Measurements from ENCODE around the gene MYH15. TPM values are rescaled to one million over a fixed set of nuclear protein-coding genes. Genes with fewer than 3 reads are reported as not detected.

MYH15 gene
- total and polyA plus RNA-seq, 7 donors = under 0.01 to 0.60 (median 0.31) TPM; not detected in 3

DNA sequence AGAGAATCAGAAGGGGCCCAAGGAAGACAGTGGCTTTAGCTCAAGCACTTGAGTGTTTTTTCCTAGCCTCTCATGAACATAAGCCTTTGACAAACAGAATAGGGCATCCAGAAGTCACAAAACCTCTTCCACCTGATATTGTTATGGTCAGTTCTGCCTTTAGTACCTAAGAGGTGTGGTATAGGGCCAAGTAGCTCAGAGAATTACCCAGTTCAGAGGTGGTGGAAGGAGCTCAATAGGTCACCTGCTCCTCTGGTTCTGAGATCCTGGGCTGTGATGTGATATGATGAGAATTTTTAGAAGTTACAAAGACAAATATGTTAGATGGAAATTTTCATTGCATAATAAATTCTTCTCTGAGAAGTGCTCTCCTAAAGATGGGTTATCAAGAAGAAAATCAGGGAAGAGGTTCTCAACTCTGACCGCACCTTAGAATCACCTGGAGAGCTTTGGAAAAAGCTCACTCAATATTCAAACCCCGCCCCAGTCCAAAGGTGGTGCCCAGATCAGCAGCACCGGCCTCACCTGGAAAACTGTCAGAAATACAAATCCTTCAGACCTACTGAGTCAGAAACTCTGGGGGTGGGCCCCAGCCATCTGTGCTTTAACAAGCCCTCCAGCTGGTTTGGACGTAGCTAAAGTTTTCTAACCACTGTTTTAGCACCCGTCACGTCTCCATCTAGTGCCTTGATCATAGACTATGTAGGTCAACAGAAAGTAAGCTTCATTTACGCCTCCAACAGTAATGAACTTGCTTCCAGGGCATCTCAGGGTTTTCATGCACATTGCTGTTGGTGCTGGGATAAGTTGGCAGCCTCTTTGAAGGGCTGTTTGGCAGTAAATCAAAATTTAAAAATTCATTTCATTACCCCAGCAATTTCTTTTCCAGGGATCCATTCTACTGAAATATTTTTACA lies 101.3 kb downstream of the MYH15 start:
- DNase-seq = no peak
- 24 to 70% methylated on average over 7 of the region's 7 CpGs for WGBS, 2 donors

DNA sequence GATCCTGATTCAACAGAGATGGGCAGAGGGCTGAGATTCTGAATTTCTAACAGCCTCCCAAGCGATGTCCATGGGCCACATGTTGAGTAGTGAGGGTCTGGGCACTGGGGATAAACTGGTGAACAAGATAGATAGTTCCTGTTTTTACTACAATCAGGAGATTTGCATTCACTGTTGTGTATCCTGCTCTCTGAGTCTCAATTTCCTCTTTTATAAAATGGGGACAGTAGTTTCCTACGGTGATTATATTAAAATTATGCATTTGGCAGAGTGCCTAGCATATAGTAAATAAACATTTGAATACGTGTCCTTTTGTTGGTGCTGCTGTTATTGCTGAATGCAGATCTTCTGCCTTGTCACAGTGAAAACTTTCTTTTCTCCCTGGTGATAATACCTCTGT lies 102.5 kb downstream of the MYH15 start:
- H3K4me1 ChIP-seq = peaks cover 0 to 24% (median 9%) of the 10 kb centered on the region in 4 donors
- H3K9me3 ChIP-seq = no peaks in the 10 kb centered on the region
- intact Hi-C loops (cut with DNase I) = loop anchor here (10.0 kb wide), 1 partner anchor 463 kb away; no protein-coding TSS in a partner anchor
- no peaks in the 10 kb centered on the region for H3K27me3 ChIP-seq
- no peak for DNase-seq
- TF ChIP-seq POLR2A (IDR thresholded peaks at IDR 0.05) (no peak), EP300 (IDR thresholded peaks at IDR 0.05) (no peak), POLR2AphosphoS5 (IDR thresholded peaks at IDR 0.05) (no peak), CTCF (IDR thresholded peaks at IDR 0.05) (no peak)
- no peak overlapping the region for H3K4me3 ChIP-seq
- WGBS, 2 donors = 20 to 30% methylated on average over 3 of the region's 3 CpGs
- no peaks in the 10 kb centered on the region for H3K36me3 ChIP-seq
- H3K27ac ChIP-seq = no peak overlapping the region

More for the DNA sequence above, 101.3 kb downstream of the MYH15 start:
- no peak for TF ChIP-seq POLR2A (IDR thresholded peaks at IDR 0.05)
- TF ChIP-seq POLR2AphosphoS5 (IDR thresholded peaks at IDR 0.05) = no peak
- TF ChIP-seq EP300 (IDR thresholded peaks at IDR 0.05) = no peak
- no peak for TF ChIP-seq CTCF (IDR thresholded peaks at IDR 0.05)
- Histone ChIP-seq H3K4me3 (no peak overlapping the region), H3K27me3 (no peaks in the 10 kb centered on the region), H3K27ac (no peak overlapping the region), H3K4me1 (peaks cover 0 to 15% (median 4%) of the 10 kb centered on the region in 4 donors), H3K36me3 (no peaks in the 10 kb centered on the region), H3K9me3 (no peaks in the 10 kb centered on the region)
- intact Hi-C loops (cut with DNase I) = loop anchor here (10.0 kb wide), 1 partner anchor 464 kb away; no protein-coding TSS in a partner anchor

- Histone ChIP-seq H3K9me3 (no peaks in the 10 kb centered on the region), H3K27me3 (no peaks in the 10 kb centered on the region), H3K36me3 (no peaks in the 10 kb centered on the region), H3K4me1 (peaks cover 0 to 24% (median 9%) of the 10 kb centered on the region in 4 donors), H3K27ac (no peak overlapping the region), H3K4me3 (no peak overlapping the region)
- intact Hi-C loops (cut with DNase I) = loop anchor here (10.0 kb wide), 1 partner anchor 462 kb away; no protein-coding TSS in a partner anchor
- no peak for DNase-seq
- 3 to 41% methylated on average over 7 of the region's 7 CpGs for WGBS, 2 donors
- TF ChIP-seq POLR2A (IDR thresholded peaks at IDR 0.05) = peak in 1 of 2 donors; percentile 33
- no peak for TF ChIP-seq POLR2AphosphoS5 (IDR thresholded peaks at IDR 0.05)
- peak; percentile 7 to 53 (median 48) for TF ChIP-seq CTCF (IDR thresholded peaks at IDR 0.05)
- TF ChIP-seq EP300 (IDR thresholded peaks at IDR 0.05) = no peak
These were observed 103.7 kb downstream of the MYH15 start for GRCh38 chr3:108406661-108407206.

- no peaks in the 10 kb centered on the region for H3K27me3 ChIP-seq
- intact Hi-C loops (cut with DNase I) = loop anchor here (10.0 kb wide), 1 partner anchor 461 kb away; no protein-coding TSS in a partner anchor
- peaks cover 0 to 24% (median 9%) of the 10 kb centered on the region in 4 donors for H3K4me1 ChIP-seq
- 24 to 69% methylated on average over 3 of the region's 3 CpGs for WGBS, 2 donors
- H3K27ac ChIP-seq = no peak overlapping the region
- TF ChIP-seq POLR2A (IDR thresholded peaks at IDR 0.05) = no peak
- TF ChIP-seq EP300 (IDR thresholded peaks at IDR 0.05) = no peak
- TF ChIP-seq CTCF (IDR thresholded peaks at IDR 0.05) = no peak
- TF ChIP-seq POLR2AphosphoS5 (IDR thresholded peaks at IDR 0.05) = no peak
- no peaks in the 10 kb centered on the region for H3K9me3 ChIP-seq
- no peaks in the 10 kb centered on the region for H3K36me3 ChIP-seq
- H3K4me3 ChIP-seq = no peak overlapping the region
- DNase-seq = no peak
These were observed 104.2 kb downstream of the MYH15 start for GRCh38 chr3:108406063-108406660.
